NT2/D1 (cell line): Measurements from ENCODE around the gene GPR152.

Experiments
- DNase-seq: peaks from one replicate; pipeline ENCODE4 v3.0.0-alpha.2; 2011; ENCODE audit warnings: low read depth, low spot score
- H3K27me3 ChIP-seq: 2 replicates; pipeline ENCODE4 v1.6.0; 2011; ENCODE audit warnings: mild to moderate bottlenecking; ENCODE audit not compliant: insufficient read length, insufficient read depth
- H3K36me3 ChIP-seq: 2 replicates; pipeline ENCODE4 v1.6.1; 2011; ENCODE audit warnings: mild to moderate bottlenecking, low read length, mixed read lengths; ENCODE audit not compliant: insufficient read depth, insufficient read length
- H3K4me1 ChIP-seq: 2 replicates; pipeline ENCODE4 v1.5.1; 2011; ENCODE audit not compliant: insufficient read depth, insufficient read length
- H3K4me3 ChIP-seq: 2 replicates; pipeline ENCODE4 v1.5.1; 2011; ENCODE audit warnings: low read depth; ENCODE audit not compliant: insufficient read length
- H3K9ac ChIP-seq: 2 replicates; pipeline ENCODE4 v1.6.0; 2011; ENCODE audit warnings: low read depth; ENCODE audit not compliant: insufficient read length
- H3K9me3 ChIP-seq: 2 replicates; pipeline ENCODE4 v1.5.1; 2011; ENCODE audit warnings: mild to moderate bottlenecking, low read length; ENCODE audit not compliant: insufficient read depth
- SUZ12 ChIP-seq: IDR thresholded peaks from 2 replicates; pipeline ENCODE4 v1.6.1; 2011; ENCODE audit not compliant: insufficient read length, insufficient read depth; ENCODE audit errors: extremely low read depth
- YY1 ChIP-seq: IDR thresholded peaks from 2 replicates; pipeline ENCODE4 v1.6.1; 2011; ENCODE audit not compliant: insufficient read length, insufficient read depth
- ZNF274 ChIP-seq: IDR thresholded peaks from 2 replicates; pipeline ENCODE4 v1.6.1; 2011; ENCODE audit warnings: mild to moderate bottlenecking, low read depth, low read length

Gene GPR152

DNA sequence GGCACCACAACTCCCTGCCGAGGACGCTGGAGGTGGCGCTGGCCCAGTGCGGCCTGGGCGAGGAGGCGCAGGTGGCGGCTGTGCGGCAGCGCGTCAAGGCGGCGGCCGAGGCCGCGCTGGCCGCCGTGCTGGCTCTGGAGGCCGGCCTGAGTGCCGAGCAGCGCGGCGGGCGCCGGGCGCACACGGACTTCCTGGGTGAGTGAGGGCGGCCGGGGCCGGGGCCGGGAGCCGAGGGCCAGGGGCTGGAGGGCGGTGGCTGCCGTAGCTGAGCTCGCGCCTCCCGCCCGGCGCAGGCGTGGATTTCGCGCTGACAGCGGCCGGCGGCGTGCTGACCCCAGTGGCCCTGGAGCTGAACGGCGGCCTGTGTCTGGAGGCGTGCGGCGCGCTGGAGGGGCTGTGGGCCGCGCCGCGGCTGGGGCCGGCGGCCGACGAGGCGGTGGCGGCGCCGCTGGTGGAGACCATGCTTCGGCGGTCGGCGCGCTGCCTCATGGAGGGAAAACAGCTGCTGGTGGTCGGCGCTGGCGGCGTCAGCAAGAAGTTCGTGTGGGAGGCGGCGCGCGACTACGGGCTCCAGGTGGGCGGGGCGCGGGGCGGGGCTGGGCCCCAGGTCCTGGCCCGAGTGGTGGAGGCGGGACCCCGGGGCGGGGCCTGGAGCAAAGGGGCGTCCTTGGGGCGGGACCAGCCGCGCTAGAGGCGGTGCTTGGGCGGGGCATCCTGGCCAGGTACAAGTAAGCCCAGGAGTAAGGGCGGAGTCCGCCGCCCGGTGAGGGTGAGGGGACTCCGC, 31.7 kb downstream of the GPR152 start:
- Histone ChIP-seq H3K27me3 (peaks cover 16% of the 10 kb centered on the region), H3K36me3 (peaks cover 2% of the 10 kb centered on the region), H3K4me3 (peak overlapping the region; percentile 66), H3K9me3 (no peaks in the 10 kb centered on the region), H3K4me1 (peaks cover 52% of the 10 kb centered on the region), H3K9ac (peak overlapping the region; percentile 93)
- TF ChIP-seq SUZ12 (no peak), YY1 (no peak), ZNF274 (no peak)
- DNase-seq, result peak; percentile 93

DNA sequence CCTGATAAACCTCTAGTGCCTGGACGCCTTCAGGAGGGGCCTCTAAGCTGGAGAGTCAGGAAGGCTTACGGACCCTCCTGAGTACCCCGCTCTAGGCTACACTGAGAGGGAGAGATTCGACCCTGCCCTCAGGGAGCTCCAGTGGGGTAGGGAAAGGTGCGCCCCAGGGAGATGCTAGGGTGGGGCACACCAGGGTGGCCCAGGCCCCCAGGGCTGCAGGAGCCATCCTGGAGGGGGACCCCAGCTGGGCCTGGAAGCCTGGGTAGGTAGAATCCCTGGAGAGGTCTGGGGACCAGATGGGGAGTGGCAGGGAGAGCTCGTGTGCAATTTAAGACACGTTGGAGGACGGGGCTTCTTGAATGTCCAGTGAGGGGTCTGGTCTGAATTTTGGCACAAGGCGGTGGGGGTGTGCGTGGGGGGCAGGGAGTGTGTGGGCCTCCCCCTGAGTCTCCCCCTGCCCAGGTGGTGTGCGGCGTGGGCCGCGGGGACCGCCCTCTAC, 32.3 kb downstream of the GPR152 start:
- Histone ChIP-seq H3K4me1 (peaks cover 53% of the 10 kb centered on the region), H3K36me3 (peaks cover 2% of the 10 kb centered on the region), H3K27me3 (peaks cover 17% of the 10 kb centered on the region), H3K9ac (peak overlapping the region; percentile 93), H3K9me3 (no peaks in the 10 kb centered on the region), H3K4me3 (peak overlapping the region; percentile 66)
- TF ChIP-seq YY1 (no peak), SUZ12 (no peak), ZNF274 (no peak)
- no peak for DNase-seq

DNA sequence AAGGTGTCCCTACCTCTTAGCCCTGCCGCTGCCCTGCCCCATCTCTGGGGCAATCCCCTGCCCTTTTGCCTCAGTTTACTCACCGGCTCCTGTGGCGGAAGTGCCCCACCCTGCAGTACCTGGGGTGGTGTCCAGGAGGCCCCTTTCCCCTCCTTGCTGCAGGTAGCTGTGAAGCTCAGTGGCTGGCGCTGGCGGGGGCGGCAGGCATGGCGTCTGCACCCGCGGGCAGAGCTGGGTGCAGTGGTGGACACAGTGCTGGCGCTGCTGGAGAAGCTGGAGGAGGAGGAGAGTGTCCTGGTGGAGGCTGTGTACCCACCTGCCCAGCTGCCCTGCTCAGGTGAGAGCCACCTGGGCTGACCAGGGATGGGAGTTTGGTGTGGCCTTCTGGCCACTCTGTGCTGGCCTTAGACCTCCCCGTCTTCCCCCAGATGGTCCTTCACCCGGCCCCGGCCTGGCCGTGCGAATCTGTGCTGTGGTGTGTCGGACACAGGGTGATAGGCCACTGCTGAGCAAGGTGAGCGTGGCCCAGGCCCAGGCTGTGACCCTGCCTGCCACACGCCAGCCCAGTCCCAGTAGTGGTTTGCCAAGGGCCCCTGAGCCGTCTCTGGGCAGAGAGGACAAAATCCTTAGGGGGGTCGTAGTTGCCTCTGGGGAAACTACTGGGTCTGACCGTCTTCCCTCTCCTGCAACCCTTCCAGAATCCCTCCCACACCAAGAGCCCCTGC, 33.0 kb downstream of the GPR152 start:
- no peaks in the 10 kb centered on the region for H3K9me3 ChIP-seq
- H3K36me3 ChIP-seq, result peaks cover 2% of the 10 kb centered on the region
- peaks cover 60% of the 10 kb centered on the region for H3K4me1 ChIP-seq
- H3K27me3 ChIP-seq, result peaks cover 24% of the 10 kb centered on the region
- H3K4me3 ChIP-seq, result no peak overlapping the region
- DNase-seq, result no peak
- peak overlapping the region; percentile 93 for H3K9ac ChIP-seq
- no peak for TF ChIP-seq YY1
- no peak for TF ChIP-seq SUZ12
- no peak for TF ChIP-seq ZNF274

DNA sequence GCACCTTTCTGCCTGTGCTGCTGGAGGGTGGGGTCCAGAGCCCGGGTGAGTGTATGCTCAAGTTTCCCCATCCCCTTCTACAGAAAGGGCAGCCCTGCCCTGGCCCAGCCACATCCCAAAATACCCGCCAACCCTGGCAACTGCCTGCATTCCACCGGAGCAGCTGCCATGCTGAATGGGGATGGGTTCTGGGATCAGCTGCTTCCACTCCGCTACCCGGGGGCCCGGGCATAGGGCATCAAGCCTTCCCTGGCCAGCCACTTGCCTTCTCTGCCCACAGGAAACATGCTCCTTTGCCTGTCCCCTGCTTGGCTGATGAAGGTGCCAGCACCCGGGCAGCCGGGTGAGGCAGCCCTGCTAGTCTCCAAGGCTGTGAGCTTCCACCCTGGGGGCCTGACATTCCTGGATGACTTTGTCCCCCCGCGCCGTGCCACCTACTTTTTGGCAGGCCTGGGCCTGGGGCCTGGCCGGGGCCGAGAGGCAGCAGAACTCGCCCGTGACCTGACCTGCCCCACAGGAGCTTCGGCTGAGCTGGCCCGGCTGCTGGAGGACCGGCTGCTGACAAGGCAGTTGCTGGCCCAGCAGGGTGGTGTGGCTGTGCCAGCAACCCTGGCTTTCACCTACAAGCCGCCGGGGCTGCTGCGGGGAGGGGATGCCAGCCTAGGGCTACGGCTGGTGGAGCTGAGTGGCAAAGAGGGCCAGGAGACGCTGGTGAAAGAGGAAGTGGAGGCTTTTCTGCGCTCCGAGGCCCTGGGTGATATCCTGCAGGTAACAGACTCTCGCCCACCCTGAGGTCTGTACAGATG, 33.9 kb downstream of the GPR152 start:
- Histone ChIP-seq H3K4me3 (no peak overlapping the region), H3K9ac (peak overlapping the region; percentile 57), H3K27me3 (peaks cover 27% of the 10 kb centered on the region), H3K36me3 (peaks cover 2% of the 10 kb centered on the region), H3K9me3 (no peaks in the 10 kb centered on the region), H3K4me1 (peaks cover 54% of the 10 kb centered on the region)
- DNase-seq, result no peak
- no peak for TF ChIP-seq SUZ12
- no peak for TF ChIP-seq ZNF274
- TF ChIP-seq YY1, result no peak

DNA sequence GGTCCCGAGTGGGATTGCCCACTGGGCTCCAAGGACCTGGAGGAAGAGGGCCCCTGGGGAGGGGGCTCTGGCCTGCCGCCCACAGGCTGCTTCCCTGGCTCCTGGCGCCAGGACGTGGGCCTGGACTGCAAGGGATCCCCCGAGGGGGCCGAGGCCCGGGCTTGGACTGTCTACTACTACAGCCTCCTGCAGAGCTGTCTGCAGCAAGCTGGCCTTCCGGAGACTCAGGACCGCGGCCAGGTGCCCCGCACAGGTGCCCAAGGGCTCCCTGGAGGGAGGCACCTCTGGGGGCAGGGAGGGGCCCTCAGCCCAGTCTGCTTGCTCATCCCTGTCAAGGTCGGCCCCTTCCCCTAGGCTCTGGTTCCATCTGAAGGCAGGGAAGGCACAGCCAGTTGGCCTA, 35.1 kb downstream of the GPR152 start:
- Histone ChIP-seq H3K4me3 (no peak overlapping the region), H3K9me3 (no peaks in the 10 kb centered on the region), H3K4me1 (peaks cover 54% of the 10 kb centered on the region), H3K27me3 (peaks cover 35% of the 10 kb centered on the region), H3K36me3 (peaks cover 2% of the 10 kb centered on the region), H3K9ac (peak overlapping the region; percentile 0)
- no peak for DNase-seq
- TF ChIP-seq SUZ12 (no peak), ZNF274 (no peak), YY1 (no peak)

DNA sequence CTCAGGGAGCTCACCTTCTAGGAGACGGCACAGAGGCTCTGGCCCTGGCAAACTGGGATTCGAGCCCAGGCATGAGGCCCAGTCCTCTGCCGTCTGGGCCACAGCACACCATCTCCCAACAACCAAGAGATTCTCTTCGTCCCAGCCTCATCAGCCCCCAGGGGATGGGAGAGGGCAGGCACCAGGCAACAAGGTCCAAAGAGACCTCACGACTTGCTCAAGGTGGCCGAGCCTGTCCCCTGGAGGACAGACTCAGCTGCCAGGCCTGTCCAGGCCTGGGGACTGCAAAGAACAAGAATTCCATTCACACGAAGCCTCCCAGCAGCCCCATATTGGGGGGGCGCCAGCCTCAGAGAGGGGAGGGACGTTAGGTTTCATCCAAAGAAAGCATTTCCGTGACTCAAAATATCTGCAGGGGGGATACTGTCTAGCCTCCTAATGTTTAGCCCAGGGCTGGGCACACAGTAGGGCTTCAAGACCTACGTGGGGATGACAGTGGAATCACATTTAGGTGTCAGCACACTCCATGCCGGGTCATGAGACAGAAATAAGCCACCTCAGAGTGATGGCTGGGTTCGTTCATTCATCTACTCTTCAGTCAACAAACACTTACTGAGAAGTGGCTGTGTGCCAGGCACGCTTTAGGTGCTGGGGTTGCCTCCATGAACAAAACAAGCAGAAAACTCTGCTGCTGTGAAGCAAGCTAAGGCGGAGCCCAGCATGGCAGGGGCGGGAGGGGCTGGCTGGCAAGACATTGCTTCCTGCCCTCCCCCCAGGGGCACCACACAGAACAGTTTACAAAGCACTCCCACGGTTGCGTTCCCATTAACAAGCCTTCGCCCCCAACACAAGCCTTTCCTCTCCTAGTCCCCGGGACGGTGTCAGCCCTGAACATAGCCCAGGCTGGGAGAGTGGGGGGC, 35.9 kb downstream of the GPR152 start:
- Histone ChIP-seq H3K9me3 (no peaks in the 10 kb centered on the region), H3K4me1 (peaks cover 57% of the 10 kb centered on the region), H3K36me3 (peaks cover 2% of the 10 kb centered on the region), H3K9ac (peak overlapping the region; percentile 0), H3K4me3 (no peak overlapping the region), H3K27me3 (peaks cover 42% of the 10 kb centered on the region)
- no peak for TF ChIP-seq SUZ12
- TF ChIP-seq YY1, result no peak
- no peak for TF ChIP-seq ZNF274
- no peak for DNase-seq
